IPS-20b (cell line): ENCODE data around the gene PTPDC1.
"Not testable (repeated sequence)": the region's sequence is repeated elsewhere in the genome, so short reads cannot be mapped to it uniquely, and the experiment has no call there.

Experiments
- H3K27ac ChIP-seq: one replicate; pipeline ENCODE4 v1.5.1; 2013; ENCODE audit warnings: low read length
- H3K27me3 ChIP-seq: 2 replicates; pipeline ENCODE4 v1.6.1; 2013; ENCODE audit warnings: mild to moderate bottlenecking, low read length, inconsistent platforms; ENCODE audit not compliant: insufficient read depth
- H3K36me3 ChIP-seq: 2 replicates; pipeline ENCODE4 v1.6.1; 2013; ENCODE audit warnings: low read depth, mild to moderate bottlenecking, inconsistent platforms, low read length, moderate library complexity; ENCODE audit not compliant: insufficient read depth
- H3K4me1 ChIP-seq: 2 replicates; pipeline ENCODE4 v1.6.1; 2013; ENCODE audit warnings: mild to moderate bottlenecking, control low read depth, inconsistent platforms, low read length, moderate library complexity; ENCODE audit not compliant: insufficient read depth
- H3K4me3 ChIP-seq: 2 replicates; pipeline ENCODE4 v1.5.1; 2013; ENCODE audit warnings: mild to moderate bottlenecking, low read length, inconsistent platforms
- H3K9ac ChIP-seq: 2 replicates; pipeline ENCODE4 v1.6.1; 2013; ENCODE audit warnings: low read depth, mild to moderate bottlenecking, inconsistent platforms, low read length, moderate library complexity
- H3K9me3 ChIP-seq: 2 replicates; pipeline ENCODE4 v1.6.1; 2013; ENCODE audit warnings: mild to moderate bottlenecking, low read depth, low read length, inconsistent platforms; ENCODE audit not compliant: insufficient read depth

Gene PTPDC1

GRCh38 chr9:94096819-94097577 is 12.7 kb downstream of the PTPDC1 start:
- H3K27ac ChIP-seq, result no peak overlapping the region
- no peaks in the 10 kb centered on the region for H3K9me3 ChIP-seq
- H3K27me3 ChIP-seq, result no peaks in the 10 kb centered on the region
- peaks cover 6% of the 10 kb centered on the region for H3K36me3 ChIP-seq
- H3K9ac ChIP-seq, result no peak overlapping the region
- H3K4me1 ChIP-seq, result peaks cover 6% of the 10 kb centered on the region
- H3K4me3 ChIP-seq, result no peak overlapping the region

- H3K4me1 ChIP-seq, result peaks cover 6% of the 10 kb centered on the region
- no peaks in the 10 kb centered on the region for H3K27me3 ChIP-seq
- H3K9me3 ChIP-seq, result no peaks in the 10 kb centered on the region
- H3K27ac ChIP-seq, result no peak overlapping the region
- H3K9ac ChIP-seq, result no peak overlapping the region
- no peak overlapping the region for H3K4me3 ChIP-seq
- H3K36me3 ChIP-seq, result peaks cover 6% of the 10 kb centered on the region
These were observed 13.6 kb downstream of the PTPDC1 start for GRCh38 chr9:94097788-94098414.

GRCh38 chr9:94100152-94100879 is 16.1 kb downstream of the PTPDC1 start:
- H3K4me1 ChIP-seq, result peaks cover 1% of the 10 kb centered on the region
- H3K27me3 ChIP-seq, result no peaks in the 10 kb centered on the region
- no peak overlapping the region for H3K27ac ChIP-seq
- H3K9ac ChIP-seq, result no peak overlapping the region
- H3K9me3 ChIP-seq, result no peaks in the 10 kb centered on the region
- H3K4me3 ChIP-seq, result no peak overlapping the region
- peaks cover 6% of the 10 kb centered on the region for H3K36me3 ChIP-seq

- Histone ChIP-seq H3K4me3 (no peak overlapping the region), H3K9me3 (no peaks in the 10 kb centered on the region), H3K27ac (no peak overlapping the region), H3K9ac (no peak overlapping the region), H3K36me3 (peaks cover 6% of the 10 kb centered on the region; the same call in 1 of the 2 replicates), H3K4me1 (no peaks in the 10 kb centered on the region), H3K27me3 (no peaks in the 10 kb centered on the region)
These were observed 17.0 kb downstream of the PTPDC1 start for GRCh38 chr9:94101162-94101853.

DNA sequence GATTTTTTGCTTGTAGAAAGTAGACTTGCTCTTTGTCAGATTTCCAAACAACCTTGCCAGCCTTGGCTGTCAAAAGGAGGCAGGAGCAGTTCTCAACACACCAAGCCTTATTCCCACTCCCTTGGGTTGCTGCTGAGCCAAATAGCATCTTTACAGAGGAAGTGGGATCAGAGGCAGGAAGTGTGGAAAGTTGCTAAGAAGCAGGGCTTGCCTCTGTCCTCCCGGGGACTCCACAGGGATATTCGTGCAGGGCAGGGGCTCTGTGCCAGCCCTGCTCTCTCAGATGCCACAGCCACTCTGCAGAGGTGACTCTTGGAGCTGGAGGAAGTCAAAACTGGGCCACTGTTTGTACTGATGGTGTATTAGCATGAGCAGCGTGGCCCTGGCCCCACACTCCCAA is 24.3 kb downstream of the PTPDC1 start:
- H3K4me1 ChIP-seq, result no peaks in the 10 kb centered on the region
- H3K27me3 ChIP-seq, result no peaks in the 10 kb centered on the region
- no peak overlapping the region for H3K4me3 ChIP-seq
- H3K9ac ChIP-seq, result no peak overlapping the region
- no peak overlapping the region for H3K27ac ChIP-seq
- no peaks in the 10 kb centered on the region for H3K9me3 ChIP-seq
- H3K36me3 ChIP-seq, result no peaks in the 10 kb centered on the region

DNA sequence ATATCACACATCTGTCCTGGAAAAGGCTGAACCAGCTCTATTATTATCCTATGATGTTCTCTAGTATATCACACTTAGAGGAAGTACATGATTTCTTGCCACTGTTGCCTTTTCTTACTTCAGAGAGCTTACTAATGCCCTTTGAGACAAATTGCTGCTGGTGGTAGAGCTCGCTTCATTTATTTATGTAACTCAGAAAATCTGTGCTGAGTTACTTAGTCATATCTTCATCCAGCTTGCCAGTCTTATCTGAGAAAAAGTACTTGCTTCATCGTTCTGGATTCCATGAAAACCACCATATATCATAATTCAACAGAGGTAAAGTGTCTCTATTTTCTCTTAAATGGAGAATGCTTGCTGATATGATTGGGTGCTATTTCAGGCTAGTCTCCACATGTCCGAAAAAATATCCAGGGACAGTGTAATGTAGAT is 26.6 kb downstream of the PTPDC1 start:
- H3K27me3 ChIP-seq, result no peaks in the 10 kb centered on the region
- no peak overlapping the region for H3K4me3 ChIP-seq
- H3K4me1 ChIP-seq, result no peaks in the 10 kb centered on the region
- no peak overlapping the region for H3K27ac ChIP-seq
- H3K36me3 ChIP-seq, result no peaks in the 10 kb centered on the region
- H3K9me3 ChIP-seq, result no peaks in the 10 kb centered on the region
- H3K9ac ChIP-seq, result no peak overlapping the region

DNA sequence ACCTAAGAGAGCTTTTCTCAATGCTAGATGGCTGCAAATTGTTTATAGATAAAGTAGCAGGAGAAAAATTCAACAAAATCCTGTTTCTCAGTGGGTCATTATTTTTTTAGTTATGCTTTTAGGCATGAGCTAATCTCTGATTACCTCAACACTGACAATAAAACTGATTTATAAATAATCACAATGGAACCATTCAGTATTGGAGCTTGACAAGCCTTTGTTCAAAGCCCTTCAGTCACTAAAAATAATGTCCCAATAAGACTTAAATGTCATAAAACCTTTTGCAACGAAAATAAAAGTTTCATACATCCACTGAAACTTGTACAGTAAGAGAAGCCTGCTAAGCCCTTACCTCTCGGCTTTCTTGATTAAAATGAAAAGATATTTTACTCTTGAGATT is 27.2 kb downstream of the PTPDC1 start:
- Histone ChIP-seq H3K27me3 (no peaks in the 10 kb centered on the region), H3K9ac (no peak overlapping the region), H3K27ac (no peak overlapping the region), H3K9me3 (no peaks in the 10 kb centered on the region), H3K36me3 (no peaks in the 10 kb centered on the region), H3K4me1 (no peaks in the 10 kb centered on the region), H3K4me3 (no peak overlapping the region)

GRCh38 chr9:94112716-94113465 is 28.6 kb downstream of the PTPDC1 start:
- no peaks in the 10 kb centered on the region for H3K4me1 ChIP-seq
- H3K36me3 ChIP-seq, result no peaks in the 10 kb centered on the region
- no peak overlapping the region for H3K4me3 ChIP-seq
- no peak overlapping the region for H3K27ac ChIP-seq
- H3K27me3 ChIP-seq, result no peaks in the 10 kb centered on the region
- no peaks in the 10 kb centered on the region for H3K9me3 ChIP-seq
- no peak overlapping the region for H3K9ac ChIP-seq

DNA sequence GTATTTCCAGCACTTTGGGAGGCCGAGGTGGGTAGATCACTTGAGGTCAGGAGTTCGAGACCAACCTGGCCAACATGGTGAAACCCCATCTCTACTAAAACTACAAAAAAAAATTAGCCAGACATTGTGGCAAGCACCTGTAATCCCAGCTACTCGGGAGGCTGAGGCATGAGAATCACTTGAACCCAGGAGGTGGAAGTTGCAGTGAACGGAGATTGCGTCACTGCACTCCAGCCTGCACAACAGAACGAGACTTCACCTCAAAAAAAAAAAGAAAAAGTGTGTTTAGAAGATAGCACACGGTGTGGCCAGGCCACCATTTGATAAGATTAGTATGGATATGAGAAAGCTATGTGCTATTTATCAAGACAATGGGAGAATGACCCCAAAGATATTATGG is 35.8 kb downstream of the PTPDC1 start:
- not testable (repeated sequence) for H3K9me3 ChIP-seq, H3K27me3 ChIP-seq, H3K4me3 ChIP-seq, H3K27ac ChIP-seq, H3K36me3 ChIP-seq, H3K9ac ChIP-seq, H3K4me1 ChIP-seq

DNA sequence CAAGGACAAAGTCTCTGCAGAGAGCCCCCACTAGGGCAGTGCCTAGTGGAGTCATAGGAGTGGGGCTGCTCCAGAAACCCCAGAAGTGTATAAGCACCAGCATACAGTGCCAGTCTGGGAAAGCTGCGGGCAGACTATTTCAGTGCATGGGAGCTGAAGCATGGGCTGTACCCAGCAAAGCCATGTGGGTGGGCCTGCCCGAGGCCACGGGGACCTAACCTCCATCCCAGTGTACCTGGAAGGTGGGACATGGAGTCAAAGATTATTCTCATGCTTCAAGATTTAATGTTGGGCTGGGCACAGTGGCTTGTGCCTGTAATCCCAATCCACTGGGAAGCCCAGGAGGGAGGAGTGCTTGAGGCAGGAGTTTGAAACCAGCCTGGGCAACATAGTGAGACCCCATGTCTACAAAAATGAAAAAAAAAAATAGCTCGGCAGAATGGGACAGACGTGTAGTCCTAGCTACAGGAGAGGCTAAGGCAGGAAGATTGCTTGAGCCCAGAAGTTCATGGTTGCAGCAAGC is 36.7 kb downstream of the PTPDC1 start:
- Histone ChIP-seq H3K36me3 (no peaks in the 10 kb centered on the region), H3K27ac (no peak overlapping the region), H3K27me3 (no peaks in the 10 kb centered on the region), H3K4me3 (no peak overlapping the region), H3K9me3 (peaks cover 8% of the 10 kb centered on the region; the same call in 1 of the 2 replicates), H3K4me1 (no peaks in the 10 kb centered on the region), H3K9ac (no peak overlapping the region)

- Histone ChIP-seq H3K4me3 (no peak overlapping the region), H3K36me3 (no peaks in the 10 kb centered on the region), H3K27ac (no peak overlapping the region), H3K27me3 (no peaks in the 10 kb centered on the region), H3K9me3 (peaks cover 37% of the 10 kb centered on the region), H3K9ac (no peak overlapping the region), H3K4me1 (no peaks in the 10 kb centered on the region)
These were observed 42.6 kb downstream of the PTPDC1 start for GRCh38 chr9:94126844-94127243.
